GM18951 (cell line): Measurements from ENCODE around the gene HEPACAM.

ENCODE experiments used
- POLR2A ChIP-seq: IDR thresholded peaks from 4 replicates; pipeline ENCODE4 v1.6.1; 2011; ENCODE audit warnings: mild to moderate bottlenecking; ENCODE audit not compliant: insufficient read length, insufficient read depth; ENCODE audit errors: extremely low read depth
- in situ Hi-C: fragments of 300-500 bp; cut with MboI; formaldehyde crosslinking; loops from one replicate; pipeline ENCODE4 v1.12.0; 2022; ENCODE audit warnings: low sequenced_read_pairs, mixed read lengths, inconsistent platforms; ENCODE audit not compliant: unreplicated experiment

HEPACAM gene, protein sequence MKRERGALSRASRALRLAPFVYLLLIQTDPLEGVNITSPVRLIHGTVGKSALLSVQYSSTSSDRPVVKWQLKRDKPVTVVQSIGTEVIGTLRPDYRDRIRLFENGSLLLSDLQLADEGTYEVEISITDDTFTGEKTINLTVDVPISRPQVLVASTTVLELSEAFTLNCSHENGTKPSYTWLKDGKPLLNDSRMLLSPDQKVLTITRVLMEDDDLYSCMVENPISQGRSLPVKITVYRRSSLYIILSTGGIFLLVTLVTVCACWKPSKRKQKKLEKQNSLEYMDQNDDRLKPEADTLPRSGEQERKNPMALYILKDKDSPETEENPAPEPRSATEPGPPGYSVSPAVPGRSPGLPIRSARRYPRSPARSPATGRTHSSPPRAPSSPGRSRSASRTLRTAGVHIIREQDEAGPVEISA

GRCh38 chr11:124935548-124936514 is at the start of gene HEPACAM:
Gene HEPACAM (minus strand): TSS chr11:124936047. CDS start chr11:124936006, 41 bp downstream.
- in situ Hi-C loops, result no loop called here
- TF ChIP-seq POLR2A, result no peak

GRCh38 chr11:124984512-124984854 is 48.6 kb upstream of the HEPACAM start:
- TF ChIP-seq POLR2A, result no peak
- in situ Hi-C loops, result no loop called here

DNA sequence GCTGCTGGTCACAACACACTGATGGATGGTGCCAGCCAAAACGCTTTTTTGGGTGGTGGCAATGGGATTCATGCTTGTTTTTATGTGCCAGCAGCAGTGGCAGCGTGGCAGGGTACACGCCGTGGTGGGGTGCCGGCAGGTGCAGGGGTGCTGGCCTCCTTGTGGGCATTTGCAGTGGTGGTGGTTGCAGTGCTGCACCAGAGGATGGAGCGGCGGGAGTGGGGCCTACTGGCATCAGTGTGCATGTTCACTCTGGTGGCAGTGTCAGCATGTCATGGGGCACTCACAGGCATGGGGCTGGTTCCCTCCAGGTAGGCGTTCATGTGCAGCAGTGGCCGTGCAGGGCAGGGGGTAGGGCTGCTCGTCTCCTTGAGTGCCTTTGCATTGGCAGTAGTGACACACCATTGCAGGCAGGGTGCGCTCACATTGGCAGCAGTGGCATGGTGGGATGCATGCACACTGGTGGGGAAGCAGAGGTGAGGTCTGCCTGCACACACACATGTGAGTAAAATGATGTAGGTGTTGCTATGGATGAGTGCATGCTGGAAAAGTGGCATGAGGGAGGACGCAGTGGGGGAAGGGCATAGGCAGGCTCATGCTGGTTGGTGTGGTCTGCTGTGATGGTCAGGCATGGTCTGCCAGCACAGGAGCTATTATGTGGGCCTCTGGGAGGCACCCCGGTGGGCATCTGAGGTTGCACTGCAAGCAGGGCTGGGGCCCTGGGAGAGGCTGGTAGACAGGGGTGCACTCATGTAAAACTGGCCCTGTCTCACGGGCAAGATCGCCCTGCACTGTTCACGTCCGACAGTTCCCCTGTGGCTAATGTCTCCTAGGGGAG is 48.0 kb upstream of the HEPACAM start:
- in situ Hi-C loops, result no loop called here

DNA sequence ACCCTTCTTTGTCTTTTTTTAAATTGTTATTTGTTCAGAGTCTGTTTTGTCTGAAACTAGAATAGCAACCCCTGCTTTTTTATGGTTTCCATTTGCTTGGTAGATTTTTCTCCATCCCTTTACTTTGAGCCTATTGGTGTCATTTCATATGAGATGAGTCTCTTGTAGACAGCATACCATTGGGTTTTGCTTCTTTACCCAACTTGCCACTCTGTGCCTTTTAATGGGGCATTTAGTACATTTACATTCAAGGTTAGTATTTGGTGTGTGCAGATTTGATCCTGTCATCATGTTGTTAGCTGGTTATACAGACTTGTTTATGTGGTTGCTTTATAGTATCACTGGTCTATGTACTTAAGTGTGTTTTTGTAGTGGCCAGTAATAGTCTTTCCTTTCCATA is 46.2 kb upstream of the HEPACAM start:
- TF ChIP-seq POLR2A, result no peak
- in situ Hi-C loops, result no loop called here

More for the DNA sequence above, 48.0 kb upstream of the HEPACAM start:
- TF ChIP-seq POLR2A, result no peak

- in situ Hi-C loops, result loop anchor here (10.0 kb wide), 1 partner anchor 166 kb away; no protein-coding TSS in a partner anchor
- no peak for TF ChIP-seq POLR2A
These were observed 42.5 kb upstream of the HEPACAM start for GRCh38 chr11:124978316-124978715.

- TF ChIP-seq POLR2A, result no peak
- in situ Hi-C loops, result loop anchor here (10.0 kb wide), 1 partner anchor 168 kb away; no protein-coding TSS in a partner anchor
These were observed 41.2 kb upstream of the HEPACAM start for GRCh38 chr11:124977006-124977405.

DNA sequence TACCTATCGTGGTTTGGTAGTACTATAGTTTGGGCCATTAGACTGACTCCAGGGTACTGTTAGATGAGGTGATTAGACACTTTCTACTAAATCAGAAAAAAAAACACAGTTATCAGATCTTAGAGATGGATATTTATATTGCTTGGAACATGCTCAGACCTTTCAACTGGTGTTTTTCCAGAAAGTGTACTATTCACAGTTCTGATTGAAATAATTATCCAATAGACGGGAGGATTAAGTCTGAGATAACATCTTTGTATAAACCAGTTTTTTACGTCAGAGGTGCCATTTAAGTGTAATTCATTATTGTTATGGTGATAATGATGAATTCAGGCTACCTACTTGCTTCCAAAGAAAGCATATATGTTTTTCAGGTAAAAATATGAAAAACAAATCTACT is 40.7 kb upstream of the HEPACAM start:
- in situ Hi-C loops, result loop anchor here (10.0 kb wide), 1 partner anchor 168 kb away; no protein-coding TSS in a partner anchor
- no peak for TF ChIP-seq POLR2A

GRCh38 chr11:124971810-124972209 is 36.0 kb upstream of the HEPACAM start:
- in situ Hi-C loops, result loop anchor here (10.0 to 25.0 kb wide), 2 partner anchors 173 to 365 kb away; no protein-coding TSS in a partner anchor
- TF ChIP-seq POLR2A, result no peak

DNA sequence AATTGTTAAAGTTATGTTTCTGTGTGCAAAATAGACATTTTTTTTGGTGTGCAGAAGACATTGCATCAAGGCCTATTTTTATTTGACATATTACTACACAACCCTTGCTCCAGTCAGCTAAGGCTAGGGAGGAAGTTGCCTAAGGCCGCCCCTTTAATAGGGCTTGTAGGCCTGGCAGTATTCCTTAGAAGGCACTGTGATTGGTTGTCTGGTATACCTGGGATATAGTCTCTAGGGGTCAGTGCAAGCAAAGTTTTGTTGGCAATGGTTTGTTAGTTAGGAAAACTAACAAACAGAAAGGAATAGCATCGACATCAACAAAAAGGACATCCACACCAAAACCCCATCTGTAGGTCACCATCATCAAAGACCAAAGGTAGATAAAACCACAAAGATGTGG is 35.1 kb upstream of the HEPACAM start:
- no peak for TF ChIP-seq POLR2A
- in situ Hi-C loops, result loop anchor here (10.0 to 25.0 kb wide), 2 partner anchors 174 to 366 kb away; no protein-coding TSS in a partner anchor

- in situ Hi-C loops, result loop anchor here (25.0 kb wide), 1 partner anchor 369 kb away; no protein-coding TSS in a partner anchor
These were observed 32.4 kb upstream of the HEPACAM start for GRCh38 chr11:124968197-124968596.

DNA sequence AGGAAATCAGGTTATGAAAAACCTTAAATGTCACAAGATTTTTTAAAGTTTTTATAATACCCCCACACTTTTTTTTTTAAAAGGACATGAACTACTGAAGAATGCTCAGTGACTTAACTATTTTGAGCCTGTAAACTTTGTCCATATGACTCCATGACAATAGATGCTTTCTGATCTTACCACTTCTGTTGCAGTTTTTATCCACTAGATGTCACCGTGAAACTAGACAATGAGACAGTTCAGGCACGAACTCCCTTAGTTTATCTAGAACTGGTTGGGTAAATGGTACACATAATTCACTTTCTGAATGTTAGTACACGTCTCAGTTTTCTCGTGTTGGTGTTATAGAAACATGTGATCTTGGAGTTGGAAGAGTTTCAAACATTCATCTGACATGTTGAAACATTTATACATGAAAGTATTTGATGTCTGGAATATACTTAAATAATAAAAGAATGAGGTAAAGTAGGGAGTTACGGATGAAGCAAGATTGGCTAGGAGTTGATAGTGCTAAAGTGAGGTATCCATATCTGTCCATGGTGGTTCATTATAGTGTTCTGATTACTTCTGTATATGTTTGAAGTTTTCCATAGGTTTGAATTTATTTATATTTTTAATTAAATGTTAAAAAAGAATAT is 26.2 kb upstream of the HEPACAM start:
- in situ Hi-C loops, result loop anchor here (25.0 kb wide), 1 partner anchor 375 kb away; no protein-coding TSS in a partner anchor
- no peak for TF ChIP-seq POLR2A

DNA sequence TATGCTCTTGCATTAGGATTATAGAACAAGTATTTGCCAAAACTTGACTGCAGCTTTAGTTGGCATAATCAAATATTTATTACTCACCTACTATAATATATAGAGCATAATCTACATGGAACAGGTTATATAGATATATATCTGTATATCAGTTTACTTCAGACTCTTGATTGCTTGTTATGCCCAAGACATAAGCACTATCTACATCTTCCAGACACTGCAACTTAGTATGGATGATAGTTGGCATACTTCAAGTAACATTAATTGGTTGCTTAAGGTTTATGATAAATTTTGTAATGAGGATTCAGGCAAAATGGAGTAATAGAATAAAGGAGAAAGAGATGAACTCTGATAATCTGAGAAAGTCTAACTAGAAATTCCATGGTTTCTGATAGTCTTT is 19.2 kb upstream of the HEPACAM start:
- in situ Hi-C loops, result loop anchor here (25.0 kb wide), 1 partner anchor 382 kb away; no protein-coding TSS in a partner anchor
- no peak for TF ChIP-seq POLR2A
